Neural cell (in vitro differentiated cells): ENCODE results near the gene MAML2.

ENCODE experiments used
- CTCF ChIP-seq: fragments of 450-650 bp; IDR thresholded peaks from 2 replicates; pipeline ENCODE4 v1.5.1; 2014; ENCODE audit warnings: antibody characterized with exemption, mild to moderate bottlenecking, moderate library complexity; ENCODE audit not compliant: poor library complexity, severe bottlenecking
- EP300 ChIP-seq: fragments of 450-650 bp; conservative IDR thresholded peaks from 2 replicates; pipeline ENCODE4 v1.6.1; 2014; ENCODE audit warnings: antibody characterized with exemption, mild to moderate bottlenecking, moderate library complexity; ENCODE audit not compliant: poor library complexity, severe bottlenecking
- REST ChIP-seq: IDR thresholded peaks from 2 replicates; pipeline ENCODE4 v1.6.1; 2012; ENCODE audit warnings: borderline replicate concordance

GRCh38 chr11:96103721-96104120 is 239.3 kb downstream of the MAML2 start:
- TF ChIP-seq CTCF (no peak), EP300 (no peak), REST (no peak)
